ENCODE measurements around the gene SRY.
"Not testable (repeated sequence)": the region's sequence is repeated elsewhere in the genome, so short reads cannot be mapped to it uniquely, and the experiment has no call there.

Gene SRY

DNA sequence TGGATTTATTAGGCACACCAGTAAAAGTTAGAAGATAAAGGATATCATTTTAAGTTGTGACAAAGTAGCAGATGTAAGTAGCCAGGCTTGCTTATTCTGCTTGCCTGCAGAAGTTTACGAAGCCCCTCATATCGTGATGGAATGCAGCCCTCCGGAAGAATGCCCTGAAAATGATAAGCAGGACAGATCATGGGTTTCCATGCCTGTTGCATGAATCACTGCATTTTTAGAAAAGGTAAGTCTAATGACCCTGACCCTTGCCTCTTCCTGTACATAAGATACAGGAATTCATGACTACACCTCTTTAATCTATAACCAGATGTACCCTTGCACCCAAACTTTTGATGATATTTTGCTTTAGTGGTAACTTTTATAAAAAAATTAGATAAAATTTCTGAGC lies 37.0 kb upstream of the SRY start:
- Histone ChIP-seq H3K27me3 (ENCODE audit: insufficient read depth, low read depth) (no peaks in the 10 kb centered on the region), H3K27ac (no peak overlapping the region), H3K4me3 (IDR thresholded peaks at IDR 0.05; ENCODE audit: insufficient read depth, low read depth, low read length) (no peak overlapping the region), H3K4me1 (ENCODE audit: low read depth, poor library complexity, severe bottlenecking) (no peaks in the 10 kb centered on the region), H4K20me1 (ENCODE audit: insufficient read depth) (no peaks in the 10 kb centered on the region), H3K4me2 (no peak overlapping the region), H3K79me2 (ENCODE audit: insufficient read depth, low read depth) (no peaks in the 10 kb centered on the region), H3K9ac (no peak overlapping the region), H2AFZ (ENCODE audit: low read depth) (no peak overlapping the region), H3K36me3 (ENCODE audit: insufficient read depth) (no peaks in the 10 kb centered on the region)
- TF ChIP-seq CTCF (conservative IDR thresholded peaks at IDR 0.05; ENCODE audit: low read depth, low read length), result no peak

DNA sequence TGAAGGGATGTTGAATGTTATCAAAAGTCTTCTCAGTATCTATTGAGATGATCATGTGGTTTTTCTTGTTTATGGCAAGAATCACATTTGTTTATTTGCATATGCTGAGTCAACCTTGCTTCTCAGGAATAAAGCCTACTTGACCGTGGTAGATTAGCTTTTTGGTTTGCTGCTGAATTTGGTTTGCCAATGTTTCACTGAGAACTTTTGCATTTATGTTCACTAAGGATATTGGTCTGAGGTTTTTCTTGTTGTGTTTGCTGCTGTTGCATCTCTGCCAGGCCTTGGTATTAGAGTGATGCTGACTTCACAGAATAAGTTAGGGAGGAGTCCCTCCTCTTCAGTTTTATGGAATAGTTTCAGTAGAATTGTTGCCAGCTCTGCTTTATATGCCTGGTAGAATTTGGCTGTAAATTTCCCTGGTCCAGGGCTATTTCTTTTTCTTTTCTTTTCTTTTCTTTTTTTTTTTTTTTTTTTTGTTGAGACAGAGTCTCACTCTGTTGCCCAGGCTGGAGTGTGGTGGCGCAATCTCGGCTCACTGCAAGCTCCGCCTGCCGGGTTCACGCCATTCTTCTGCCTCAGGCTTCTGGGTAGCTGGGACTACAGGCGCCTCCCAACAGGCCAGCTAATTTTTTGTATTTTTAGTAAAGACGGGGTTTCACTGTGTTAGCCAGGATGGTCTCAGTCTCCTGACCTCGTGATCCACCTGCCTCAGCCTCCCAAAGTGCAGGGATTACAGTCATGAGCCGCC lies 29.8 kb upstream of the SRY start:
- not testable (repeated sequence) for H3K9ac ChIP-seq; H4K20me1 ChIP-seq (ENCODE audit: insufficient read depth); H3K4me1 ChIP-seq (ENCODE audit: low read depth, poor library complexity, severe bottlenecking); H3K36me3 ChIP-seq (ENCODE audit: insufficient read depth); H2AFZ ChIP-seq (ENCODE audit: low read depth); H3K27ac ChIP-seq; H3K27me3 ChIP-seq (ENCODE audit: insufficient read depth, low read depth); H3K4me2 ChIP-seq; H3K4me3 ChIP-seq (IDR thresholded peaks at IDR 0.05; ENCODE audit: insufficient read depth, low read depth, low read length); H3K79me2 ChIP-seq (ENCODE audit: insufficient read depth, low read depth)

- Histone ChIP-seq H4K20me1 (ENCODE audit: insufficient read depth) (no peaks in the 10 kb centered on the region), H3K4me3 (IDR thresholded peaks at IDR 0.05; ENCODE audit: insufficient read depth, low read depth, low read length) (no peak overlapping the region), H3K36me3 (ENCODE audit: insufficient read depth) (no peaks in the 10 kb centered on the region), H3K27me3 (ENCODE audit: insufficient read depth, low read depth) (no peaks in the 10 kb centered on the region), H3K9ac (no peak overlapping the region), H2AFZ (ENCODE audit: low read depth) (no peak overlapping the region), H3K79me2 (ENCODE audit: insufficient read depth, low read depth) (no peaks in the 10 kb centered on the region), H3K4me1 (ENCODE audit: low read depth, poor library complexity, severe bottlenecking) (no peaks in the 10 kb centered on the region), H3K4me2 (no peak overlapping the region), H3K27ac (no peak overlapping the region)
- TF ChIP-seq CTCF (conservative IDR thresholded peaks at IDR 0.05; ENCODE audit: low read depth, low read length), result no peak
Observed at GRCh38 chrY:2800246-2800645, 12.8 kb upstream of the SRY start.

- H2AFZ ChIP-seq (ENCODE audit: low read depth), result no peak overlapping the region
- H3K79me2 ChIP-seq (ENCODE audit: insufficient read depth, low read depth), result no peaks in the 10 kb centered on the region
- no peaks in the 10 kb centered on the region for H3K4me1 ChIP-seq (ENCODE audit: low read depth, poor library complexity, severe bottlenecking)
- TF ChIP-seq CTCF (conservative IDR thresholded peaks at IDR 0.05; ENCODE audit: low read depth, low read length), result no peak
- no peaks in the 10 kb centered on the region for H3K36me3 ChIP-seq (ENCODE audit: insufficient read depth)
- no peak overlapping the region for H3K4me3 ChIP-seq (IDR thresholded peaks at IDR 0.05; ENCODE audit: insufficient read depth, low read depth, low read length)
- no peaks in the 10 kb centered on the region for H3K27me3 ChIP-seq (ENCODE audit: insufficient read depth, low read depth)
- H3K27ac ChIP-seq, result no peak overlapping the region
- no peak overlapping the region for H3K4me2 ChIP-seq
- no peaks in the 10 kb centered on the region for H4K20me1 ChIP-seq (ENCODE audit: insufficient read depth)
- no peak overlapping the region for H3K9ac ChIP-seq
Observed at GRCh38 chrY:2797991-2798390, 10.5 kb upstream of the SRY start.

- H3K36me3 ChIP-seq (ENCODE audit: insufficient read depth), result no peaks in the 10 kb centered on the region
- no peak overlapping the region for H2AFZ ChIP-seq (ENCODE audit: low read depth)
- no peak overlapping the region for H3K4me2 ChIP-seq
- H3K4me3 ChIP-seq (IDR thresholded peaks at IDR 0.05; ENCODE audit: insufficient read depth, low read depth, low read length), result no peak overlapping the region
- H3K27me3 ChIP-seq (ENCODE audit: insufficient read depth, low read depth), result no peaks in the 10 kb centered on the region
- H3K27ac ChIP-seq, result no peak overlapping the region
- no peak for TF ChIP-seq CTCF (conservative IDR thresholded peaks at IDR 0.05; ENCODE audit: low read depth, low read length)
- H3K4me1 ChIP-seq (ENCODE audit: low read depth, poor library complexity, severe bottlenecking), result no peaks in the 10 kb centered on the region
- H4K20me1 ChIP-seq (ENCODE audit: insufficient read depth), result no peaks in the 10 kb centered on the region
- no peaks in the 10 kb centered on the region for H3K79me2 ChIP-seq (ENCODE audit: insufficient read depth, low read depth)
- H3K9ac ChIP-seq, result no peak overlapping the region
Observed at GRCh38 chrY:2796977-2797523, 9.6 kb upstream of the SRY start.
